CD4-positive, alpha-beta T cell treated with Interleukin-4 for 4 hours (primary cell): ENCODE measurements around the gene ADGRF3.
"Not testable (repeated sequence)": the region's sequence is repeated elsewhere in the genome, so short reads cannot be mapped to it uniquely, and the experiment has no call there.

Experiments
- DNase-seq: peaks from one replicate; pipeline ENCODE4 v3.0.0-alpha.2; 2020

The ADGRF3 gene

GRCh38 chr2:26314243-26314642 is 32.3 kb downstream of the ADGRF3 start:
- DNase-seq: no peak

DNA sequence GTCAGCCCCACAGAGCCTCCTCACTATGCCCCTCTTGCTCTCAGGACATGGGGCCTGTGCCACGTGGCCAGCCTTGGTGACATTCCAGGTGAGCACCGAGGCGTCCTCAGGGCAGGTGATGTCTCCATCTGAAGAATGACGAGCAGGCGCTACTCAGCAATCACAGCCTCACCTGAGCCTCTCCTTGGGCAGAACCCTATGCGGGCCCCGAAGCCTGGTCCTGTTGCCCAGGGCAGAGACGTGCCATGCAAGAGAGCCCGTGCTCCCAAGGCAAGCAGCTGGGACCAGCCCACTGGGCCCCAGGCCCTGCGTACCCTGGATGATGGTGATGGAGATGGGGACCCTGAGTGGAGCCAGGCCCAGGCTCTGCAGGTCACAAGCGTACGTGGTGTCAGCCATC is 33.1 kb downstream of the ADGRF3 start:
- DNase-seq: no peak

GRCh38 chr2:26312471-26312870 is 34.1 kb downstream of the ADGRF3 start:
- DNase-seq: no peak

- DNase-seq: no peak
Observed at GRCh38 chr2:26309921-26310320, 36.7 kb downstream of the ADGRF3 start.

- DNase-seq: no peak
Observed at GRCh38 chr2:26305540-26305939, 41.0 kb downstream of the ADGRF3 start.

GRCh38 chr2:26305094-26305493 is 41.5 kb downstream of the ADGRF3 start:
- DNase-seq: not testable (repeated sequence)

DNA sequence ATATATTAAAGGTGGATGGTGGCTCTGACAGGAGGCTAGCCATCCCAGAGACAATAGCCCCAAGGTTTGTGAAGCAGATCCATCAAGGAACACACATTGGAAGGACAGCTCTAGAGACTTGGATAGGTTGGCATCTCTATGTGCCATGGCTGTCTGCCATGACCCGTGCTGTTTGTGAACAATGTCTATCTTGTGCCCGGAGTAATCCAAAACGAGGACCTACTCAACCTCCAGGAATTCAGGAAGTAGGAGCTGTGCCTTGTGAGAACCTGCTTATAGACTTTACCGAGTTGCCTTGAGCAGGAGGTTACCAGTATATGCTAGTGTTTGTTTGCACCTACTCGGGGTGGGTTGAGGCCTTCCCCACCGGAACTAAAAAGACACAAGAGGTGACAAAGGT is 43.7 kb downstream of the ADGRF3 start:
- no peak for DNase-seq

DNA sequence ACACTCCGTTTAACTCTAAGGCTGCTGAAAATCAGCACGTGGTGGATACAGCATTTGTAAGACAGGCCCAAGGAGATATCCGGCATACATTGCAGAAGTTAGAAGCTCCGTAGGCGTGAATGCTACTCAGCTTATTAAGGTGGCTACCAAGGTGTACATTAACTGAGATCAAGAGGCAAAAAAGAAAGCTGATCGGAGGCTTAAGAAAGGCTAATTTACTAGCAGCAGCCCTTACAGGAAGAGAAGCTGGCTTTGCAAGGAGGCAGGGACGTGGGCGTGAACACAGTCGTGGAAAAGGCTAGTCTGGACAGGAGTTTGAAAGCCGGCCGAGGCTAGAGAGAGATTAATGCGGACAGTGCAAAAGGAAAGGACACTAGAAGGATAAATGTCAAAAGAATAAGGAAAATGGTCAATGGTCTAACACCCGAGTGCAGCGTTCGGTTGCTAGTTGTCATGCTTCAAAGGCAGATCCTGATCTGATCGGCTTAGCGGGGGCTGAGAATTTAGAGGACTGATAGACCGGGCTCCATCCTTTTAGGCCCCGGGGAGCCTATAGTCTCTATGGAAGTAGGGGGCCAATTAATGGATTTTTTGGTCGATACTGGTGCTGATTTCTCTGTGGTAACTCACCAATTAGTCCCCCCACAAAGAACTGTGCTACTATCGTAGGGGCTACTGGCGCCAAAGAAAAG is 46.2 kb downstream of the ADGRF3 start:
- DNase-seq: peak; percentile 10

GRCh38 chr2:26299471-26300101 is 47.0 kb downstream of the ADGRF3 start:
- DNase-seq: peak; percentile 21

DNA sequence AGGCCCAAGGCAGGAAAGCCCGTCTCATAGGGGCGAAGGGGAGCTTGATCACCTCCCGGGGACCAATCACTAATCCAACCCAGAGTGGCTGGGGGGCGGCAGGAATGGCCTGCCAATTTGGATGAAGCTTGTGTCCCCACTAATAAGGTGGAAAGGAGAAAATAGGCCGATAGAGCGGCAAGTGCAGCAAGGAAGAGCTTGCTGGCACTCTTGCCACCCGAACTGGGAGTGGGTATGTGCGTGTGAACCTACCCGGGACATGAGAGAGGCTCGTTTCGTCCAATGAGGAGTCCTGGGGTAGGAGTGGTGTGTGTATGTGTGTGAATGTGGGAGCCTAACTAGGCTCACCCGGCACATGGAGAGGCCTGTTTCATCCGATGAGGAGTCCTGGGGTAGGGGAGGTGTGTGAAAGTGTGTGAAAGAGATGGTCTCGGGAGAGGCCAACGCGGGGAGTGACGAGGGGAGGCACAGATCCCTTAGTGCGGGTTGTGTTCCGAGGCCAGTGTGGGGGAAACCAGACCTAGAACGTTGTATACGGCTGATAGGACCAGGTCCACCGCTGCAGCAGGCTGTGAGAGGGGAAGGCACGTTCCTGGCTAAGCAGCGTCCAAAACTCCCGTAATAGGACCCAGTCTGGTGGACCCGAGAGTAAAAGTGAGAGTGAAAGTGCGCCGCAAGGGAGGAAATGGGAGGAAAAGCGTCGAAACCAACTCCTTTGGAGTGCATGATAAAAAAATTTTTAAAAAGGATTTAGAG is 47.8 kb downstream of the ADGRF3 start:
- peak; percentile 14 for DNase-seq

DNA sequence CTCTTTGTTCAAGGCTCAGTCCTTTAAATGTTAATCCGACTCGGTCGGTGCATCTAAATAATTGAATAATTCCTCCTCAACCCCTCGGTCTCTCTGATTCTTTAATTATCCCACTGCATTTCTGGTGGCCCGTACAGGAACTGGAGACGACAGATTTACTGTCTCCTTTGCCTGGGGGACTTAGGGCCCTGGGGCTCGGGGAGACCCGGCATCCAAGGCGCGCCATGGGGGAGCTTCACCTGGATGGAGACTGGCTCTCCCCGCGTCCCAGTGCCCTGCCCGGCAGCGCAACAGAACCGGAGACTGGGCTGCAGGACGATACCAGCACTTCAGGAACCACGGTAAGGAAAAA is 48.3 kb downstream of the ADGRF3 start:
- DNase-seq: no peak

GRCh38 chr2:26297061-26297460 is 49.5 kb downstream of the ADGRF3 start:
- DNase-seq: no peak

DNA sequence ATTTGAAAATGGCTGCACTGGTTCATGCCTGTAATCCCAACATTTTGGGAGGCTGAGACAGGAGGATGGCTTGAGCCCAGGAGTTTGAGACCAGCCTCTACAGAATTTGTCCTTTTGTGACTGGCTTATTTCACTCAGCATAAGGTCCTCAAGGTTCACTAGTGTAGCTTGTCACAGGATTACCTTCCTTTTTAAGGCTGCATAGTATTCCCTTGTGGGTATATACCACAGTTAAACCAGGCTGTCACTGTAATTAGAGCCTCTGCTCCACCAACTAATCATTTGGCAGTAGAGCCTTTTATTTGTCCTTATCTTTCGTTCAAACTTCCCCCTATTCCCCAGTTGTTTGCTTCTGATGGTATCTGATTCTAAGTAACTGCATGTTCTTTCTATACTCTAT is 51.1 kb downstream of the ADGRF3 start:
- no peak for DNase-seq

- DNase-seq: no peak
Observed at GRCh38 chr2:26292646-26293045, 53.9 kb downstream of the ADGRF3 start.

DNA sequence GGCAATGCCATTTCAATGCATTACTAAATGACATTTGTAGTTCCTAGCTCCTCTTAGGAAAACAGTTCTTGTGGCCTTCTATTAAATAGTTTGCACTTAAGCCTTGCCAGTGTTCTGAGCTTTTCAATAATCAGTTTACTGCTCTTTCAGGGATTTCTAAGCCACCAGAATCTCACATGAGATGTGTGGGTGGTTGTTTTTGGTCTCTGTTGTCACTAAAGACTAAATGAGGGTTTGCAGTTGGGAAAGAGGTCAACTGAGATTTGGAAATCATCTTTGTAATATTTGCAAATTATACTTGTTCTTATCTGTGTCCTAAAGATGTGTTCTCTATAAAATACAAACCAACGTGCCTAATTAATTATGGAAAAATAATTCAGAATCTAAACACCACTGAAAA is 56.6 kb downstream of the ADGRF3 start:
- DNase-seq: no peak

DNA sequence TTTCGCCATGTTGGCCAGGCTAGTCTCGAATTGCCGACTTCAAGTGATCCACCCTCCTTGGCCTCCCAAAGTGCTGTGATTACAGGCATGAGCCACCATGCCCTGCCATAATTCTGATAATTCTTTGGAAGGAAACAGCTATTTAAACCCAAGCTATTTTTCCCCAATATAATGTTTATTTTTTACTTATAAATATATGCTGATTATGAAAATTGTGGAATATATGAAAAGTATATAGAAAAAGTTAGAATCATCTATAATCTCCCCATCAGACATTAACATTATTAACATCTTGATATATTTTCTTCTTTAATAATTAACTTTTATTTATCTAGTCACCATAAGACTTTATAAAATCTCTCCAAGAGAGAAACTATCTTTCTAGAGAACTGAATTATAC is 60.7 kb downstream of the ADGRF3 start:
- no peak for DNase-seq

- no peak for DNase-seq
Observed at GRCh38 chr2:26284132-26284531, 62.5 kb downstream of the ADGRF3 start.

GRCh38 chr2:26283606-26284005 is 63.0 kb downstream of the ADGRF3 start:
- no peak for DNase-seq

- no peak for DNase-seq
Observed at GRCh38 chr2:26281226-26281625, 65.4 kb downstream of the ADGRF3 start.

- DNase-seq: no peak
Observed at GRCh38 chr2:26279886-26280285, 66.7 kb downstream of the ADGRF3 start.

GRCh38 chr2:26276484-26277227 is 69.9 kb downstream of the ADGRF3 start:
- no peak for DNase-seq

DNA sequence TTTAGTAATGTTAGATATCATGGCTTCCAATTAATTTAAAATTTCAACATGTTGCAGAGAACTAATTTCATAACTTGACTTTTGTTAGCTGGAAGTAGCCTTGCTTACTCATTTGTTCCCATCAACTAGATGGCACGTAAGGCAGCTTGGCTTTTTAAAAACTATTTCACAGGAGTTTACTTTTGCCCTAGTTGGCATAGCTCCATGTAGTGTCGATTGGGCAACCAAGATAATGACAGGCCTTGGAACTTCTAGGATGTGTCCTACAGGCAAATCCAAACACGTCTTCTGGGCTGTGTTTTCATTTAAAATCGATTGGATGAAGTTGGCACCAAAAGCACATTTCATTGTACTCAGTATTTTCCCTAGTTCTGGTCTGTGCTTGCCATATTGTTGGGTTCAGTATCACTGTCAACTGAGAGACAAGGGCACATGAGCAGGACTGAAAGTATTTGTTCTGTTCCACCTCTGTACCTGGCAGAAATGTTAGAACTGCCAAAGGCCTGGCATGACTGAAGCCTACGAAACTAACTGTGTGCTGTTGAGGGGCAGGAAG is 72.5 kb downstream of the ADGRF3 start:
- DNase-seq: no peak

DNA sequence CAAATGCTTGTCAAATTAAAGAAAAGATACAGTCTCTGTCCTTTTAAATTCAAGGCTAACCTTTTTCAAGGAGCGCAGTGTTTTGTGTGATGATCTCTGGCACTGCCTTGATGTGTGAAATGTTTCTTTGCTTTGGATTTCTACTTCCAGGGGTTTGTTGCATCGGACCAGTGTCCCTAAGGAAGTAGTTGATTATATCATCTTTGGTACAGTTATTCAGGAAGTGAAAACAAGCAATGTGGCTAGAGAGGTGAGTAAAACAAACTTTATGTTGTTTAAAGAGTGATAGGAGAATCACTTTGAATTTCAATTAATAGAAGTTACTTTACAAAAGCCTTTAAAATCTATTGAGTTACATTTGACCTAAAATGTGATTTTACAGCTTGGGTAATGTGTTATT is 73.1 kb downstream of the ADGRF3 start:
- DNase-seq: no peak
